KG1 (cell line): ENCODE data around the gene SMIM33.
"Not testable (repeated sequence)": the region's sequence is repeated elsewhere in the genome, so short reads cannot be mapped to it uniquely, and the experiment has no call there.

Experiments
- DNase-seq: peaks from one replicate; lab custom pipeline; 2025; lab: John Stamatoyannopoulos, UW

The SMIM33 gene

DNA sequence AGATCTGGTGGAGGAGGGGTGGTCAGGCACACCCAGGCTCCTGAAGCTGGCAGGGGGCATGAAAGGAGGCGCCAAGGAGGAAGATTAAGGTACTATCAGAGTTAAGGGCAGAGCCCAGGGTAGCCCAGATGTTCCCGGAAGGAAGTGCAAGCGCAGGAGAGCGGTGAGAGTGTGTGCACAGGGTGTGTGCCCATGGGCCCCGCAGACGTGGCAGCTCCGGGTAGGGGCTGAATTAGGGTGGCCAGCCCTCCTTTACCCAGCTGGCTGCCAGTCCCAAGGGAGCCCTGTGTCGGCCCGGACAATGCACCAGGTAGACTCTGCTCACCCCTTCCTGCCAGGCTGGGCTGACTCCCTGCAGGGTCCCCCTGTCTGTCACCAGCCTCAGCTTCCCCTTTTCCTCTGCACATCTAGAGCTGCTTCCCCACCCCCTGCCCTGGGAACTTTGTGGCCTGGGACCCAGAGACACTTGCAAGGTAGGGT lies at the start of gene SMIM33:
Gene SMIM33 (plus strand): TSS at position 184 of the 480 bp plus-strand sequence. CDS start 118 bp downstream, at position 302.
- DNase-seq, result no peak

DNA sequence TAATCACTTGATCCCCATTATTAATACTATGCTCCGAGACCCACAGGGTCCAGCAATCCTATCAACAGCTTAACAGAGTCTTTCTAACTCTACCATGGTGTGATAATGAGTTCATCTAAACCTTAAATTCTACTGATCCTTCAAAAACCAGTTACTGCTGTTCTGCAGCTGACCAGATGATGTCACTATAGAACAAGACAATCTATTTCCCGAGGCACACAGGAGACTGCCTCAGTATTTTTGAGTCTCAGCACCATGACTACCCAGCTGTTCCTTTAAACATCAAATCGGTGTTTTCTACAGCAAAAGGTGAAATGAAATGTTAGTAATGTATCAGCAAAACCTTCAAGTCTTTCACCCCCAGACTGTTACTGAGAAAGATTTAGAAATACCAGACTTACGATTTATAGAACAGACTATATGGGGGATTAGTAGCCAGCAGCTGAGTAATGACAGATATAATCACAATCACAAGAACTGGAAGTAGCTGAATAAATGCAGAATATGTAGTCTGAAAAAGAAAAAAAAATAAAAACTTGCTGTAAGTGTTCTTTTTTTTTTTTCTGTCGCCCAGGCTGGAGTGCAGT lies 48.4 kb upstream of the SMIM33 start:
- DNase-seq, result no peak

DNA sequence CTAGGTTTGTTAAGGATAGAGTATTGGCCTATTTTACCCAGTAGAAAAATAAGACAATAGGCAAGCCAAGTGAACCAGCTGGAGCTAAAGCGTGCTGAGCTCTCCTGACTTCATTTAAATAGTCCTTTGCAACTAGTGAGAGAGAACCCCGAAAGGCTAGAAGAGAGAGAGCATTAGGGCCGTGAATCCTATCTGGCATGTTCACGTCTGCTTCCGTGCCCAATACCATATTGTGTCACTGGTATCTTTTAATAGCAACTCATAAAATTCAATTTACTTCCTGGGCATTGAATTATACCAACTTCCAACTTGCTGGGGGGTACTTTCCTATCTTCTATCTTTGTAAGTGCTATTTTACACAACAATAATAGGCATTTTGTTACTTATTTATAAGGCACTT lies 45.3 kb upstream of the SMIM33 start:
- no peak for DNase-seq

DNA sequence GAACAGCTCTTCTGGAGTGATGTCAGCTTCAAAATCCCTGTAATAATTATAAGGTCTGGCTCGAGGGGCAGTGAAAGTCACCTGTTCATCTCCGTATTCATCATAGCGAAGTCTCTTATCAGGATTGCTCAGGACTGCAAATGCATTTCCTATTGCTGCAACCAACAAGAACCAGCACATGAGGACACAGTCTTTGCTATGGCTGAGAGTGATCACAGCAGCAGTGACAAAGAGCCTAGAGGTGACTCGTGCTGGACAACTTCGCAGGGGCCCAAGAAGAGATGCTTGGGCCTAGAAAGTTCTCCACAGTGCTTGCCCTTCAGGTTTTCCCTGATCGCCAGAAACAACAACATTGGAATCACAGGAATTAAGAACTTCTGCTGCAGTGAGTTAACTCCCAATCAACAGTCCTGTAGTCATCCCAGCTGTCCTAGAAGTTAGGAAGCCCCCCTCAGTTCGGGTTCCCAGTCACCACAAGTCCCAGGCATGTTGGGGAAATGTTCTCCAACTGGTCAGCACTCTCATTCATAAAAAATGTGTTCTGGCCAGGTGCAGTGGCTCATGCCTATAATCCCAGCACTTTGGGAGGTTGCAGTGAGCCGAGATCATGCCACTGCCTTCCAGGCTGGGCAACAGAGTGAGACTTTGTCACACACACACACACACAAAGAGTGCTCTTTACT lies 44.5 kb upstream of the SMIM33 start:
- no peak for DNase-seq

DNA sequence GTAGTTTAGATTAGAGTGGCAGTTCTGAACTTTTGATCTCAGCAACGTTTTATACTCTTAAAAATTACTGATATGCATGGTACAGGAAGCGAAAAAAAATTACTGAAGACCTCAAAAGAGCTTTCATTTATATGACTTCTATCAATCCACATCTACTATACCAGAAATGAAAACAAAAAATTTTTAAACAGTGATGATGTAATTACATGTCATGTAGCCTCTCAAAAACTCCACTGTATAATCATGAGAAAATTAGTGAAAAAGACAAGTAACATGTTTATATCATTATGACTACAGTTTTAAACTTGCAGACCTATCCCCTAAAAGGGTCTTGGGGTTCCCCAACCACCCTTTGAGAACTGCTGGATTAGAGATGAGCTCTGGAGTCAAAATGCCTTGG lies 40.8 kb upstream of the SMIM33 start:
- no peak for DNase-seq

DNA sequence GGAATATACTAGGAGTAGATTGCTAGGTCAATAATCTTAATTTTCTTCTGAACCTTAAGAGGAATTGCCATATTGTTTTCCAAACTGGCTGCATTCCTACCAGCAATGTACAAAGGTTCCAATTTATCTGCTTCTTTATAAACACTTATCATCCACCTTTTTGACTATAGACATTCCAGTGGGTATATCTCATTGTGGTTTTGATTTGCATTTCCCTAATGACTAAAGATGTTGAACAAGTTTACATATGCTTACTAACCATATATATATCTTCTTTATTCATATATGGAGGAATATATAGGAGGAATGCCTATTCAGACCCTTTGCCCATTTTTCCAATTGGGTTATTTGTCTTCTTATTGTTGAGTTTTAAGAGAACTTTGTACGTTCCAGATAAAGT lies 39.1 kb upstream of the SMIM33 start:
- no peak for DNase-seq

DNA sequence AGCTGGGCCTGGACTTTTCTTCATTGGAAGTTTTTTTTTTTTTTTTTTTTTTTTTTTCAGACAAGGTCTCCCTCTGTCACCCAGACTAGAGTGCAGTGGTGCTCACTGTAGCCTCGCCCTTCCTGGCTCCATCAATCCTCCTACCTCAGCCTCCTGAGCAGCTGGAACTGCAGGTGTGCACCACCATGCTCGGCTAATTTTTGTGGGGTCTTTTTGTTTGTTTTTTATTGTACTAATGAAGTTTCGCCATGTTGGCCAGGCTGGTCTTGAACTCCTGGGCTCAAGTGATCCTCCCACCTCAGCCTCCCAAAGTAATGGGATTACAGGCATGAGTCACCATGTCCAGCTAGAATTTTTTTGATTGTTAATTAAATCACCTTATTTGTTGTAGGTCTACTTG lies 35.1 kb upstream of the SMIM33 start:
- no peak for DNase-seq

DNA sequence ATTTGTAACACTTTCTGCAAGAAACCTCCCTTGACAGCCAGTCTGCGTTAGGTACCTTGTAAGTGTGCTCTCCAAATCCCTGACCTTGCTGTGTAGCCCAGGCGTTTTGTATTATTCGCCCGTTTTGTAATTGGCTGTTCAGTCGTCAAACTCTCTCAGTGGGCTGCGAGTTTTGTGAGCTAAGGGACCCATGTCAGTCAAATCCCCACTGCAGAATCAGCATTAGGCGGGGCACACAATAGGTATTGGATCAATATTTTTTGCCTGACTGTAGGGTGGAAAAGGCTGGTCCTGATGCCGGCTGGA lies 32.1 kb upstream of the SMIM33 start:
- no peak for DNase-seq

DNA sequence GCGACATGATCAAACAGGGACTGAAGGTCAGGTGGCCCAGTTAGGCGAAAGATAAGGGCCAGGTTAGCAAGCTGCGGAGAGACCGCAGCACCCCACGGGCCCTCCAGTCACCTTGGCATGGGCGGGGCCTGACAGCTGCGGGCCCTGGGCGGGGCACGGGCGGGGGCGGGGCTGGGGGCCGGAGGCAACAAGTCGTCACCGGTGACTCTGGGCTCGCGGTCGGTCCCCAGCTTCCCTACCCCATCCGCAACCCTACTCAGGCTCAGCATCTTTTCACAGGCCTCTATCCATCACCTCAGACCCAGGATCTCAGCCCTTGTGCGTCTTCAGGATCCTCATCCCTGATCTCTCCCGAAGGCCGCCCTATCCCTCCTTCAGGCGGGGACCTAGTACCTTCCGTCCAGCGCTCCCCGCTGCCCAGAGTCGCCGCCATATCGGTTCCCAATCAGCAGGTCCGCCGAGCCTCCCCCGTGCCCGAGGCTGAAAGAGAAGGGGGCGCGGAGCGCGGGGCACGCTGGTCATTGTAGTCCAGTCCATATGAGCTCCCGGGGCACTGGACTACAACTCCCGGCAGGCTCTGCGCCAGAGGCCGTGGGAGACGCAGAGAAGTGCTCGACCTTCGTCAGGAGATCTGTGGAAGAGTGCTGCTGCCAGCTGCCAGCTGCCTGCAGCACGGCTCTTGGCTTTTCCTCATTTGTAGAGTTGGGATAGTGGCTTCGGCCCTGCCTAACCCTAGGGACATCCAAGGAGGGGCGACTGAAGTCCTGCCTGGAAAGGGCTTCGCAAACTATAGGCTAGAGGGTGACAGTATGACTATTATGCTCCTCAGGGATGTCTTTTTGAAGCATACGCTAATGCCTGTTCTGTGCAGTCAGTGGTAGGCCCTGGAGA lies 31.5 kb upstream of the SMIM33 start, which contains the start of gene DNAJC18:
Gene DNAJC18 (minus strand): TSS at position 513 of the 891 bp plus-strand sequence. CDS start 80 bp downstream, at position 433.
- DNase-seq, result peak; percentile 14

DNA sequence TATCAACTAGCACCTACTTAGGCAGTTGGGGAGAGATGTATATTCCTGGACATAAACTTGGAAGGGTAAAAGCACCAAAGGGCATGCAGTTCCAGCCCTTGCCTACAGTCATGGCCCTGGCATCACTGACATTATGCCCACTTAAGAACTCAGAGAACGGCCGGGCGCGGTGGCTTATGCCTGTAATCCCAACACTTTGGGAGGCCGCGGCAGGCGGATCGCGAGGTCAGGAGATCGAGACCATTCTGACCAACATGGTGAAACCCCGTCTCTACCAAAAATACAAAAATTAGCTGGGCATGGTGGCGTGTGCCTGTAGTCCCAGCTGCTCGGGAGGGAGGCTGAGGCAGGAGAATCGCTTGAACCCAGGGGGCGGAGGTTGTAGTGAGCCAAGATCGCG lies 30.4 kb upstream of the SMIM33 start:
- not testable (repeated sequence) for DNase-seq

DNA sequence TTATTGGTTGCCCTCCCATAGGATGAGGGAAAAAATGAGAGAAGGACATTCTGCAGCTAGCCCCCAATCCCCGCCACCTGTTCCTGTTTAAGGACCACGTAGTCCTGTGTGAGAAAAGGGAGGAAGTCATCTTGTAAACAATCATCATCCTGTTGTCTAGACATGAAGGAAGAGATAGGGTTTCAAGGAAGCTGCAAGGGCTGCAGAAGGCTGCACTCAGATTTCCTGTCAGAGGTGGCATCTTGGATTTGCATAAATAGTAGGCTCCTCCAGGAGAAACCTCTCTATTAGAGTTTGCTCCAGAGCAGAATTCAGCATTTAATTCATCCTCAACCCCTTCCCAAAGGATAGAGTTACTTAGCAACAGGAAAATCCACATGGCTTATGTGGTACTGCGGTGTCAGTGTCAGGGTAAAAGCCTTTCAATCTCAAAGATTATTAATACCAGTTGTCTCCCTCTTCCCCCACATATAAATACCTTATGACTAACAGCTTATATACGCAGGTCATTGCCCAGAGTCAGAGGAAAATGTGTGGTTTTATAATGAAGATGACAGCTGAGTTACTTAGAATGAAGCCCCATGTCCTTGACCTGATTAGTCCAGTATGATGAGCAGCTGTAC lies 26.9 kb upstream of the SMIM33 start:
- DNase-seq, result no peak

DNA sequence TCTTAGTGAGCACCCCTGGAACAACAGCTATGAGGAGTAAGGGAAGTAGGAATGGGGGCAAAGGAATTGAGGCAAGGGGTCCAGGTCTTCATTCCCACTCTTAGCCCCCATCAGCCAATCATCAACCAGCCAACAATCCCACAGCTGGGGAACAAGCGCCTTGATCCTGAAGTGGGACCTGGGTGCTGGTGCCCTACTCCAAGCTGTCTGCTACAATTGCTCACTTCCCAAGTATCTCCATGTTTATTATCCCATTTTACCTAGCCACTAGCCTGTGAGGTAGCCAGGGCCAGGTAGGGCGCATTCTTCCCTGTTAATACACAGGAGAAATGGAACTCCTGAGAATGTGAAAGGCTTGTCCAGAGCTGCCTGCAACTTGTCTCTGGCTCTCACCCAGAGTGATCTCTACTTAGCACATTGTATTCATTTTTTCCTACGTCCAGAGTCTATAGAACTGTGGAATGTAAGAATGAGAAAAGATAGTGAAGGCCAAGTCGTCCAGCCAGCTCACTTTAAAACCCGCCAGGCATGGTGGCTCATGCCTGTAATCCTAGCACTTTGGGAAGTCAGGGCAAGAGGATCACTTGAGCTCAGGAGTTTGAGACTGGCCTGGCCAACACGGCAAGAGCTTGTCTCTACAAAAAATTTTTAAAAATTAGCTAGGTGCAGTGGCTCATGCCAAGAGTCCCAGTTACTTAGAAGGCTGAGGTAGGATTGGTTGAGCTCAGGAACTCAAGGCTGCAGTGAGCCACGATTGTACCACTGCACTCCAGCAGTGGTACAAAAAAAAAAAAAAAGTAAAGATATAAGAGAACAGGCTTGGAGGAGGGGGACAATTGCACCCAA lies 25.3 kb upstream of the SMIM33 start:
- DNase-seq, result no peak

DNA sequence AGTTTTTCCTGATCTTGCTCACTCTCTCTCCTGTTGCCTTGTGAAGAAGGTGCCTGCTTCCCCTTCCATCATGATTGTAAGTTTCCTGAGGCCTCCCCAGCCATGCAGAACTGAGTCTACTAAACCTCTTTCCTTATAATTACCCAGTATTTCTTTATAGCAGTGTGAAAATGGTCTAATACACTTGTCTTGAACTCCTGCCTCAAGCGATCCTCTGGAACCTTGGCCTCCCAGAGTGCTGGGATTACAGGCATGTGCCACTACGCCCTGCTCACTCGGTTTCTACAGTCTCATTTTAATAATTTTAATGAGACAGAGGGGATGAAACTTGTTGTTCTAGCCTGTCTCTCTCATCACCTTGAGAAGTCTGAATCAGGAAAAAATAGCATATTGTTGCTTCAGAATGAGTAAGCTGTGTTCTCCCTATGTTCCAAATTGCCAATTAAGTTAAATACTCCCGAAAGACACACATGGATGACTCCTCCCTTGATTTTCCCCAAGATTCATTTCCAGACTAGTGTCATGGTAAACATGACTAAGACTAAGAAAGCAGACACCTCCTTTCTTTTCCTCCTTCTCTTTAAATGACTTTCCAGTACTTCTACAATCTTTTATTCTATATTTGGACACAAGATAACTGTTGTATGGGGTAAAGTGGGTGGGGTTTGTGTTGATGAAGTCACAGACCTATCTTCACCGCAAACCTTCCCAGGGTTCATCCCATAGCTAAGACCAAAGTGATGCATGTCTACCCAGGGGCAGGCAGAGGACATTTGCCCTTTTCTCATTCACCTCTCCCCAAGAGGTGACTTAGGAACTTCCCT lies 23.6 kb upstream of the SMIM33 start:
- no peak for DNase-seq

DNA sequence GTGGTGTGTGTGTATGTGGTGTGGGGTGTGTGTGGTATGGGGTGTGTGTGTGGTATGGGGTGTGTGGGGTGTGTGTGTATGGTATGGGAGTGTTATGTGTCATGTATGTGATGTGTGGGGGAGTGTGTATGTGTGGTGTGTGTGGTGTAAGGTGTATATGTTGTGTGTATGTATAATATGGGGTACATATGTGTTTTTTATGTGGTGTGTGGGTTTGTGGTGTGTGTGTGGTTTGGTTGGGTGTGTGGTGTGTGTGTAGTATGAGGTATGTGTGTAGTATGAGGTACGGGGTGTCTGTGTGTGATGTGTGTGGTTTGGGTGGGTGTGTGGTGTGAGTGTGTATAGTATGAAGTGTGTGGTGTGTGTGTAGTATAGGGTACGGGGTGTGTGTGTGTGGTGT lies 19.6 kb upstream of the SMIM33 start:
- DNase-seq, result no peak

DNA sequence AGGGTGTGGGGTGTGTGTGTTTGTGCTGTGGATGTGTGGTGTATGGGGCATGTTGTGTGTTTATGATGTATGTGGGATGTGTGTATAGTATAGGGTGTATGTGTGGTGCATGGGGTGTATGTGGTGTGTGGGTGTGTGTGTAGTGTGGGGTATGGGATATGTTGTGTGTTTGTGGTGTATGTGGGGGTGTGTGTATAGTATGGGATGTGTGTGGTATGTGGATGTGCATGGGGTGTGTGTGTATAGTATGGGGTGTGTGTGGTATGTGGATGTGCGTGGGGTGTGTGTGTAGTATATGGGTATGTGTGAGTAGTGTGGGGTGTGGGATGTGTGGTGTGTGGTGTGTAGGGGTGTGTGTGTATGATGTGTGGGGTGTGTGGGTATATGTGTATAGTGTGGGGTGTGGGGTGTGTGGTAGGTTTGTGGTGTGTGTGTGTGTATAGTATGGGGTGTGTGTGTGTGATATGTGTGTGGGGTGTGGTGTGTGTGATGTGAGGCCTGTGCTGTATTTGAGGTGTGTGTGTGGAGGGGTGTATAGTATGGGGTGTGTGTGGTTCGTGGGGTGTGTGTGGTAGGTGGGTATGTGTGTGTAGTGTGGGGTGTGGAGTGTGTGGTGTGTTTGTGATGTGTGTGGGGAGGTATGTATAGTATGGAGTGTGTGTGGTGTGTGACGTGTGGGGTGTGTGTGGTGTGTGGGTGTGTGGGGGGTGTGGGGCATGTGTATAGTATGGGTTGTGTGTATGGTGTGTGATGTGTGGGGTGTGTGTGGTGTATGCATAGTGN lies 18.7 kb upstream of the SMIM33 start:
- DNase-seq, result no peak

DNA sequence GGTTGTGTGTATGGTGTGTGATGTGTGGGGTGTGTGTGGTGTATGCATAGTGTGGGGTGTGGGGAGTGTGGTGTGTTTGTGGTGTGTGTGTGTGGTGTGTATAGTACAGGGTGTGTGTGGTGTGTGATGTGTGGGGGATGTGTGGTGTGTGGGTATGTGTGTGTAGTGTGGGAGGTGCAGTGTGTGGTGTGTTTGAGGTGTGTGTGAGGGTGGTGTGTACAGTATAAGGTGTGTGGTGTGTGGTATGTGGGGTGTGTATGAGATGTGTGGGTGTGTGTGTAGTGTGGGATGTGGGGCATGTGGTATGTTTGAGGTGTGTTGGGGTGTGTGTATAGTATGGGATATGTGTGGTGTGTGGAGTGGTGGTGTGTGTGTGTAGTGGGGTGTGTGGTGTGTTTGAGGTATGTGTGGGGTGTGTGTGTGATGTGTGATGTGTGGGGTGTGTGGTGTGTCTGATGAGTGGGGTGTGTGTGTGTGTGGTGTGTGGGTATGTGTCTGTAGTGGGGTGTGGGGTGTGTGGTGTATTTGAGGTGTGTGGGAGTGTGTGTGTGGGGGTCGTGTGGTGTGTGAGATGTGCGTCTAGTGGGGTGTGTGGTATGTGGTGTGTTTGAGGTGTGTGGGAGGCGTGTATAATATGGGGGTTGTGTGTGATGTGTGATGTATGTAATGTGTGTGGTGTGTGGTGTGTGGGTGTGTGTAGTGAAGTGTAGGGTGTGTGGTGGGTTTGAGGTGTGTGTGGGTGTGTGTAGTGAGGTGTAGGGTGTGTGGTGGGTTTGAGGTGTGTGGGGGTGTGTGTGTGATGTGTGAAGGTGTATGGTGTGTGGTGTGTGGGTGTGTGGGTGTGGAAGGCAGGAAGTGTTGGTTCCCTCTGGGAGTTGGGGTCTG lies 16.9 kb upstream of the SMIM33 start:
- DNase-seq, result no peak

DNA sequence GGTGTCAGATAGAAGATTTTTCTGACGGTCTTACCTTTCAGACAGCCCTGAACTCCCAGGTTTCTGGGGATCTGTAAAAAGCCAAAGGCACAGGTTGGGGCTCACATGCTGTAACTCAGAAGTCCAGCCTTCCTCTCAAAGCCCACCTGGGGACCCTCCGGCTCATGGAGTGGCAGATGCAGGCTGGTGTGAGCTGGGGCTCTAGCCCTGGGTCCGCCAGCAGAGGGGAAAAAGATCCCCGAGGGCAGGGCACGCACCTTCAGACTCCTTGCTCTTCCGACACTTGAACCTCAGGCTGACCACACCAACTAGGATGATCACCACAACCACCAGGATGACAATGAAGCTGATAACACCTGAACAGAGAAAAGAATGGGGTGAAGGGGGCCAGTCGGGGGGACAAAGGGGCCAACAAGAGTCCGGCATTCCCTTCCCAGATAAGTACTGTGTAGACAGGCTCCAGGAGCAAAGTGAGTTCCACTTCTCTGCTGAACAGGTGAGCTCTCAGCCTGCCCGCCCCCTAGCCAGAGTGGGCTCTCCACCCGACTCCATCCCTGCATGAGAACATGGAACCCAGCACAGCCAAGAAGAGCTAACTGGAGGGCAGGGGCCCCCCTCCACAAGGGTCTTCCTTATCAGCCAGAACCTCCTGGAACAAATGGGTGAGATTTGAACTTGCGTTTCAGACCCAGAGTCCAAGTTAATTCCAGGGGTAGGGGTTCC lies 16.1 kb upstream of the SMIM33 start:
- DNase-seq, result no peak

DNA sequence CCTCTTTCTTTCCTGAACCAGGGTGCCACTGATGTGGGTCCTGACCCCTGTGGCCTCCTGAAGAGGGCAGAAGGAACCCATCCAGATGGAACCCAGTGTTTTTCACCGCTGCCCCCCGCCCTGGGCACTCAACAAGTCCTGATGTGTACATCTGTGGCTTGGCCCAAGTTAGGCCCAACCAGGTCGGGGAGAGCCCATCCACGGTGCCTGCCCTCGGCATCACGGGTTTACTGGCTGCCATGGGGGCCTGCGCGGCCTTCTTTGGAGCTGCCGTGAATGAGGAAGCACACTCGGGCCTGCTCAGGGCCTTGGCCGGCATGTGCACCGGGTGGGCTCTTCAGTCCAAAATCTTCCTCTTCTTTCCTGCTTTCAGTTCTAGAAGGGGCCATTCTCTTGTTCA lies 14.0 kb upstream of the SMIM33 start:
- DNase-seq, result no peak
